ENCODE data around the gene FYCO1. TPM values are rescaled to one million over a fixed set of nuclear protein-coding genes. Genes with fewer than 3 reads are reported as not detected.

Gene FYCO1
- polyA plus RNA-seq, 1 donor from 2014 or later, result 3.3 TPM

DNA sequence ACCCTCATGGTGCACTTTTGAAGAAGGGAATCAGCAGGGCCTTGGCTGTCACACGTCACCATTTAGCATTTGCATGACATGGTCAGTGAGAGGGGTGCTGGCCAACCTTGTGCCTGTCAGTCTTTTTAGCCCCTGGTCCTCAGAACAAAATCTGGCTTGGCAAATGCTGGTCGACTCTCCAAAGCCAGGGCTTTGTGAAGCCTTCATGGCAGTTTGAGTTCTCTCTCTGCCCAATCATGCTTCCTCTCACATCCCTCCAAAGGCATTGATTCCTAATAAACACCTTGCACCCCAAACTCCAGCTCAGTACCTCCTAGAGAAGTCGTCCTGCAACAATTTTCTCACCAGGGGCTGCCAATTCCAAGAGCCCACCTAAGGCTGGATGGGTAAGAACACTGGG, 89.9 kb downstream of the FYCO1 start:
- Mint-ChIP-seq H3K36me3 (peaks cover 10% of the 10 kb centered on the region), H3K4me3 (peak overlapping the region in 1 of 4 donors; percentile 24), H3K9me3 (no peaks in the 10 kb centered on the region), H3K27me3 (no peaks in the 10 kb centered on the region), H3K27ac (peak overlapping the region in 1 of 3 donors; percentile 48), H3K4me1 (peaks cover 8 to 25% (median 22%) of the 10 kb centered on the region in 3 donors)

DNA sequence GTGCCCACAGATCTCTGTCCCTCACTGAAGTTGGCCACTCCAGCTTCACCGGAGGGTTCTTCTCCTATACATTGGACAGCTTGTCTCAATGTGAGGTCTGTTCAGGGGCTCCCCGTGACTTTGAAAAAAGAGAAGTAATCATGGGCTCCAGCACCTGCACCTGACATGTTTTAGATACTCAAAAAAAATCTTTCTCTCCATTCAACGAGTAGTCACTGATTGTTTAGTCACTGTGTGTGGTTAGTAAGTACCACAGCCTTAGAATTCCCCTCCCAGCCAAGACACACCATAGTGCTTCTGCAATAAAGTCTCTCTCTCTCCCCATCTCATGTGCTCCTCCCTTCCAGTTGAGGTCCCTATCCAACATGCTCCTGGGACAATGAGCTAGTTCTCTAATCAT, 90.7 kb downstream of the FYCO1 start:
- H3K4me1 Mint-ChIP-seq, result peaks cover 6 to 20% (median 17%) of the 10 kb centered on the region in 3 donors
- peak overlapping the region in 2 of 3 donors; percentile 8 to 26 for H3K27ac Mint-ChIP-seq
- no peaks in the 10 kb centered on the region for H3K27me3 Mint-ChIP-seq
- H3K4me3 Mint-ChIP-seq, result peak overlapping the region in 1 of 4 donors; percentile 4
- no peaks in the 10 kb centered on the region for H3K9me3 Mint-ChIP-seq
- peaks cover 12% of the 10 kb centered on the region for H3K36me3 Mint-ChIP-seq

- peaks cover 9% of the 10 kb centered on the region for H3K36me3 Mint-ChIP-seq
- H3K4me3 Mint-ChIP-seq, result no peak overlapping the region
- H3K27ac Mint-ChIP-seq, result no peak overlapping the region
- H3K4me1 Mint-ChIP-seq, result peaks cover 8 to 17% (median 13%) of the 10 kb centered on the region in 3 donors
- no peaks in the 10 kb centered on the region for H3K9me3 Mint-ChIP-seq
- peaks cover 2% of the 10 kb centered on the region for H3K27me3 Mint-ChIP-seq
Measured at GRCh38 chr3:45896956-45897355, 98.7 kb downstream of the FYCO1 start.

- Mint-ChIP-seq H3K4me3 (no peak overlapping the region), H3K27me3 (peaks cover 5% of the 10 kb centered on the region), H3K9me3 (no peaks in the 10 kb centered on the region), H3K27ac (no peak overlapping the region), H3K4me1 (peaks cover 8 to 17% (median 15%) of the 10 kb centered on the region in 3 donors), H3K36me3 (peaks cover 3% of the 10 kb centered on the region)
Measured at GRCh38 chr3:45895686-45896468, 99.7 kb downstream of the FYCO1 start.

- H3K4me3 Mint-ChIP-seq, result peak overlapping the region in 2 of 4 donors; percentile 13 to 73
Measured at GRCh38 chr3:45894015-45894414, 101.6 kb downstream of the FYCO1 start.

DNA sequence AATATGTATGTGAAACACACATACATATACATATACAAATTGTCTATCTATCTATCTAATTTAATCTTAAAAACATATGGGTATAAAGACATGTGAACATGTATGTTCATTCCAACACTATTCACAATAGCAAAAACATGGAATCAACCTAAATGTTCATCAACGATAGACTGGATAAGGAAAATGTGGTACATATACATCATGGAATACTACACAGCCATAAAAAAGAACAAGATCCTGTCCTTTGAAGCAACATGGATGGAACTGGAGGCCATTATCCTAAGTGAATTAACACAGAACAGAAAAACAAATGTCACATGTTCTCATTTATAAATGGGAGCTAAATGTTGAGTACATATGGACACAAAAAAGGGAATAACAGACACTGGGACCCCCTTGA, 103.5 kb downstream of the FYCO1 start:
- H3K4me1 Mint-ChIP-seq, result peaks cover 14 to 29% (median 26%) of the 10 kb centered on the region in 3 donors
- H3K27ac Mint-ChIP-seq, result no peak overlapping the region
- H3K36me3 Mint-ChIP-seq, result no peaks in the 10 kb centered on the region
- H3K27me3 Mint-ChIP-seq, result peaks cover 2% of the 10 kb centered on the region
- H3K9me3 Mint-ChIP-seq, result no peaks in the 10 kb centered on the region
- H3K4me3 Mint-ChIP-seq, result no peak overlapping the region

More at GRCh38 chr3:45894015-45894414, 101.6 kb downstream of the FYCO1 start:
- peaks cover 14 to 26% (median 24%) of the 10 kb centered on the region in 3 donors for H3K4me1 Mint-ChIP-seq
- H3K9me3 Mint-ChIP-seq, result no peaks in the 10 kb centered on the region
- H3K36me3 Mint-ChIP-seq, result no peaks in the 10 kb centered on the region
- H3K27me3 Mint-ChIP-seq, result peaks cover 5% of the 10 kb centered on the region
- H3K27ac Mint-ChIP-seq, result peak overlapping the region in 2 of 3 donors; percentile 27 to 36

- peaks cover 14 to 31% (median 26%) of the 10 kb centered on the region in 3 donors for H3K4me1 Mint-ChIP-seq
- peaks cover 6% of the 10 kb centered on the region for H3K27me3 Mint-ChIP-seq
- H3K9me3 Mint-ChIP-seq, result no peaks in the 10 kb centered on the region
- no peaks in the 10 kb centered on the region for H3K36me3 Mint-ChIP-seq
- H3K4me3 Mint-ChIP-seq, result no peak overlapping the region
- H3K27ac Mint-ChIP-seq, result no peak overlapping the region
Measured at GRCh38 chr3:45890405-45890804, 105.2 kb downstream of the FYCO1 start.

DNA sequence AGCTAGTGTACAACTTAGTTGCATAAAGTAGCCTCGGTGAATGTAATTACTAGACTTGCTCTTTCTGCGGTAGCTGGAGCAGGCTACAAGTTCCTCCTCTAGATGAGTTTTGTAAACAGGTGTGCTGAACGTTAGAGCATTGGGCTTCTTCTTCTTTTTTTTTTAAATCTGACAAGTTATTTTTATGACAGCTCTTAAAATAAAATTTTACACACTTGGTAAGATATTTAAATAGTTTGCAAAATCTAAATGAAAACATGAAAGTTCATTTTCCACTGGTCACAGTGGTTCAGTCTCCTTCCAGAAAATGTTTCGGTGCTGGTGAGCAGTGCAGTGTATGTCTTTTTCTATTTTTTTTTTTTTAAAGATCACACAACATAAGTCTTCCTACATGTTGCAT, 106.3 kb downstream of the FYCO1 start:
- no peak overlapping the region for H3K27ac Mint-ChIP-seq
- H3K4me3 Mint-ChIP-seq, result peak overlapping the region in 2 of 4 donors; percentile 18 to 75
- peaks cover 14 to 32% (median 26%) of the 10 kb centered on the region in 3 donors for H3K4me1 Mint-ChIP-seq
- H3K36me3 Mint-ChIP-seq, result no peaks in the 10 kb centered on the region
- peaks cover 12% of the 10 kb centered on the region for H3K27me3 Mint-ChIP-seq
- no peaks in the 10 kb centered on the region for H3K9me3 Mint-ChIP-seq

DNA sequence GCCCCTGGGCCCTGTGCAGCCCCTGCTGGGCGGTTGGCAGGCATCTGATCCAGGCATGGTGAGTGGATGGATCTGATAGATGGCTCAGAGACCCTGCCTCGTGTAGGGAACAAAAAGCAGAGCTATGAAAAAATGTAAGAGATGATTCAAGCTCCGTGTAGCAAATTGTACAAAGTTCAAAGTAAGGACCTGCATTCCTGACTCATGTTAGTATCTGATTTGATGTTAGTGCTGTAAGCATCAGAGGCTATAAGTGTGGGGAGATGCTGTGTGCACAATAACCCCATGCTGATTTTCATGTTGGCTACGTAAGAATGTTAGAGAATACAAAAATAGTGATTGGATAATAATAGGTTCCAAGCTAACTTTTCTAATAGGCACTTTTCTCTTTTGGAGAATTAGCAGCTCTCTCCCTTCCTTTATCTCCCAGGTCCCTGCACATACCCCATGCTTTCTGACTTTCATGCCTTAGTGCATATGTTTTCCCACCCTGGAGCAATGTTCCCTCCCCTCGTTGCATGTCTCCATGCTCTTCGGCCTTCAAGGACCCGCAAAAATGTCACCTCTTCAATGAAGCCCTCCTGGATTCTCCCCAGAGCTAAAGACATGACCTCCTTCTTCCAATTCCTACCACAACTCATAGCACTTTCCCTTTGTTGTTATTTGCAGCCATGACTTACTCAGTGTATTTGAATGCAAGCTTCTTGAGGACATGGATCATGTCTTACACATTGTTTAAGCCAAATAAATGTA, 107.7 kb downstream of the FYCO1 start:
- H3K27ac Mint-ChIP-seq, result no peak overlapping the region
- H3K36me3 Mint-ChIP-seq, result no peaks in the 10 kb centered on the region
- peaks cover 6 to 23% (median 15%) of the 10 kb centered on the region in 3 donors for H3K4me1 Mint-ChIP-seq
- peaks cover 14% of the 10 kb centered on the region for H3K27me3 Mint-ChIP-seq
- H3K9me3 Mint-ChIP-seq, result no peaks in the 10 kb centered on the region
- no peak overlapping the region for H3K4me3 Mint-ChIP-seq

- no peak overlapping the region for H3K27ac Mint-ChIP-seq
- no peak overlapping the region for H3K4me3 Mint-ChIP-seq
- H3K36me3 Mint-ChIP-seq, result no peaks in the 10 kb centered on the region
- H3K9me3 Mint-ChIP-seq, result no peaks in the 10 kb centered on the region
- H3K4me1 Mint-ChIP-seq, result peaks cover 6 to 19% (median 9%) of the 10 kb centered on the region in 3 donors
- peaks cover 14% of the 10 kb centered on the region for H3K27me3 Mint-ChIP-seq
Measured at GRCh38 chr3:45887285-45887684, 108.3 kb downstream of the FYCO1 start.

GRCh38 chr3:45885979-45886705, 109.5 kb downstream of the FYCO1 start, which contains the start of gene CCR9:
TSS of gene CCR9 (plus strand) at chr3:45886543. CDS start at chr3:45894934, 8,391 bp downstream.
- Mint-ChIP-seq H3K4me1 (peaks cover 6 to 21% (median 9%) of the 10 kb centered on the region in 3 donors), H3K36me3 (no peaks in the 10 kb centered on the region), H3K27me3 (peaks cover 15% of the 10 kb centered on the region), H3K9me3 (no peaks in the 10 kb centered on the region), H3K4me3 (peak within 1 kb of the TSS in 3 of 4 donors; percentile 18 to 77 (median 28)), H3K27ac (no peak within 1 kb of the TSS)

DNA sequence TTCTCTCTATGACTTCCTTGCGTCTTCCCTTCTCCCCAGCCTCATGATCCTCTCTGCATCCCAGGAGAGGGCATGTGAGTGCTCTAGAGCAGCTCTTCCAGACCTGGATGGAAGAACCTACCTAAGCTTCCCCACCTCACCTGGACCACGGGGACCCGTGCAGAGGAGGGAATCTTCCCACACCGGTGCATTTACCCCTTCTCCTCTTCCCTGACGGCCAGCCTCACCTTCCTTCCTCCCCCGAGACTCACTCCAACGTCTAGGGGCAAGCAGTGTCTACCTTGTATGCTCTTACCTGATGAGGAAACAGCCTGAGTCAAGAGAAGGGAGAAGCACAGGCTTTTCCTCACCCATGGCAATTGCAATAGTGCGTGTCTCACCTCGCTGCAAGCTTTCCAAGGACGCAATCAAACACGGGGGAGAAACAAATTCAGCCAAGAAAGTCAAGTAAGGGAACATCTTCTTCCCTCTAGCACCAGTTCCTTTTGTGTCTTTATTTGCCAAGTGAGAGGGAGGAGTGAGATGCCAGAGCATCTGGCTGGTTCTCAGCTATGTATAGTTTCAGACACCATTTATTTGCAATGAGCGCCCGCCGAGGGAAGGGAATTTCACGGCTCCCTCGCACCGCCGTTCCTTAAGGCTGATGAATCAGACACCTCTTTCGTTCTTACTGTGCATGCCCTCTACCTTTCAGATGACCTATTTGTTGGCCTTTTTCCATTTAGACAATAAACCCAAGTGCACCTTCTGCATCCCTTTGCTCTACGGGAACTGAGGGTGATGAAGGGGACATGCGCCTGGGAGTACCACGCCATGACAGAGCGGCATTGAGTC, 111.0 kb downstream of the FYCO1 start:
- H3K4me3 Mint-ChIP-seq, result peak overlapping the region in 3 of 4 donors; percentile 3 to 31 (median 28)
- peaks cover 19% of the 10 kb centered on the region for H3K27me3 Mint-ChIP-seq
- no peak overlapping the region for H3K27ac Mint-ChIP-seq
- no peaks in the 10 kb centered on the region for H3K36me3 Mint-ChIP-seq
- peaks cover 3 to 15% (median 4%) of the 10 kb centered on the region in 3 donors for H3K4me1 Mint-ChIP-seq
- no peaks in the 10 kb centered on the region for H3K9me3 Mint-ChIP-seq

- no peaks in the 10 kb centered on the region for H3K9me3 Mint-ChIP-seq
- H3K4me1 Mint-ChIP-seq, result peaks cover 0 to 3% (median 0%) of the 10 kb centered on the region in 3 donors
- H3K36me3 Mint-ChIP-seq, result no peaks in the 10 kb centered on the region
- H3K27me3 Mint-ChIP-seq, result peaks cover 19% of the 10 kb centered on the region
- H3K27ac Mint-ChIP-seq, result peak overlapping the region in 2 of 3 donors; percentile 18 to 43
- H3K4me3 Mint-ChIP-seq, result peak overlapping the region in 2 of 4 donors; percentile 44 to 45
Measured at GRCh38 chr3:45881078-45882022, 114.3 kb downstream of the FYCO1 start.

All from IgD-negative memory B cell (primary cell).